Stomach smooth muscle (tissue), 2 donors: ENCODE data around the gene SLC12A6.

Source experiments
- H3K27ac ChIP-seq: one replicate; pipeline ENCODE4 v1.7.0; 2013; ENCODE audit warnings: mild to moderate bottlenecking, low read length, inconsistent platforms
- H3K27me3 ChIP-seq, 2 donors: one replicate each; pipeline ENCODE4 v1.7.0; 2013; ENCODE audit warnings: low read length in 2 of 2; ENCODE audit not compliant: insufficient read depth in 2 of 2, control insufficient read depth in 1 of 2
- H3K36me3 ChIP-seq, 2 donors: one replicate each; pipeline ENCODE4 v1.7.0; 2013; ENCODE audit warnings: low read length in 2 of 2; ENCODE audit not compliant: control insufficient read depth in 2 of 2, insufficient read depth in 2 of 2
- H3K4me1 ChIP-seq: one replicate; pipeline ENCODE4 v1.7.0; 2013; ENCODE audit warnings: low read length; ENCODE audit not compliant: control insufficient read depth, insufficient read depth
- H3K4me3 ChIP-seq, 2 donors: one replicate each; pipeline ENCODE4 v1.7.0; 2013; ENCODE audit warnings: low read length in 2 of 2
- H3K9ac ChIP-seq, 2 donors: one replicate each; pipeline ENCODE4 v1.7.0; 2013; ENCODE audit warnings: low read length in 2 of 2, mild to moderate bottlenecking in 1 of 2
- H3K9me3 ChIP-seq, 2 donors: one replicate each; pipeline ENCODE4 v1.7.0; 2013; ENCODE audit warnings: low read length in 2 of 2; ENCODE audit not compliant: control insufficient read depth in 2 of 2
- donor health status: healthy.
- donor health status: Pancreatic carcinoma.

SLC12A6 gene

GRCh38 chr15:34292621-34293020 lies 45.0 kb downstream of the SLC12A6 start:
- Histone ChIP-seq H3K4me1 (no peaks in the 10 kb centered on the region), H3K27ac (no peak overlapping the region), H3K9ac (no peak overlapping the region), H3K4me3 (no peak overlapping the region), H3K9me3 (no peaks in the 10 kb centered on the region), H3K27me3 (no peaks in the 10 kb centered on the region), H3K36me3 (no peaks in the 10 kb centered on the region)

- no peak overlapping the region for H3K9ac ChIP-seq
- no peaks in the 10 kb centered on the region for H3K27me3 ChIP-seq
- no peak overlapping the region for H3K27ac ChIP-seq
- no peaks in the 10 kb centered on the region for H3K4me1 ChIP-seq
- no peaks in the 10 kb centered on the region for H3K9me3 ChIP-seq
- H3K4me3 ChIP-seq = no peak overlapping the region
- H3K36me3 ChIP-seq = no peaks in the 10 kb centered on the region
These were observed 52.6 kb downstream of the SLC12A6 start for GRCh38 chr15:34284937-34285336.

DNA sequence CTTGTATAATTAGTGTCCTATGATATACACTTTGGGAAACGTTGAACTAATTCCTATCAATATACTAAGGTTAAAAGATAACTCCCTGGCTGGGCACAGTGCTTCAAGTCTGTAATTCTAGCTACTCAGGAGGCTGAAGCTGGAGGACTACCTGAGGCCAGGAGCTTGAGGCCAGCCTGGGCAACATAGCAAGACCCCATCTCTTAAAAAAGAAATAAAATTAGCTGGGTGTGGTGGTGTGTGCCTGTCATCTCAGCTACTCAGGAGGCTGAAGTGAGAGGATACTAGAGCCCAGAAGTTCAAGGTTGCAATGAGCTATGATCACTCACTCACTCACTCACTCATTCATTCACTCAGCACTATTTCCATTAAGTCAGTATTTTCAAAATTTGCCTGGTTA lies 55.2 kb downstream of the SLC12A6 start:
- Histone ChIP-seq H3K27me3 (no peaks in the 10 kb centered on the region), H3K9me3 (no peaks in the 10 kb centered on the region), H3K4me3 (no peak overlapping the region), H3K36me3 (no peaks in the 10 kb centered on the region), H3K27ac (no peak overlapping the region), H3K9ac (no peak overlapping the region), H3K4me1 (no peaks in the 10 kb centered on the region)

- Histone ChIP-seq H3K4me3 (no peak overlapping the region), H3K9me3 (no peaks in the 10 kb centered on the region), H3K4me1 (no peaks in the 10 kb centered on the region), H3K36me3 (no peaks in the 10 kb centered on the region), H3K27ac (no peak overlapping the region), H3K27me3 (no peaks in the 10 kb centered on the region), H3K9ac (no peak overlapping the region)
These were observed 57.4 kb downstream of the SLC12A6 start for GRCh38 chr15:34280193-34280592.

DNA sequence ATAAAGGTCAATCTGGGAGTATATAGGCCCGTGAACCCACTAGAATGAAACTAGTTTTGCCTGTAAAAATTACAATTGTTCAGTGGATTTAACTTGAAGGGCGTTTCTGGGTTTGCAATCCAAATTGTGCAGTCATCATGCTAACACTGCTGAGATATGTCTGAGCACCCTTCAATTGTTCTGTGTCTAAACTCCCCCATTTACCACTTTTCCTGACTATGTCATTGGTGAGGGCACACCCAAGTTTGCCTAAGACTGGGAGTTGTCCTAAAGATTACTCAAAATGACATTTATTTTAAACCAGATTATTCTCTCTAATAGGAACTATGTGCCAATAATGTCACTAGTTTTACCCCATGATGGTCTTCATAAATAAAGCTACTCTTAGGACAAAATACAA lies 58.2 kb downstream of the SLC12A6 start:
- H3K27ac ChIP-seq = no peak overlapping the region
- H3K4me3 ChIP-seq = no peak overlapping the region
- no peaks in the 10 kb centered on the region for H3K4me1 ChIP-seq
- H3K27me3 ChIP-seq = no peaks in the 10 kb centered on the region
- H3K9me3 ChIP-seq = no peaks in the 10 kb centered on the region
- H3K36me3 ChIP-seq = no peaks in the 10 kb centered on the region
- H3K9ac ChIP-seq = no peak overlapping the region

GRCh38 chr15:34275721-34276120 lies 61.9 kb downstream of the SLC12A6 start:
- H3K27me3 ChIP-seq = no peaks in the 10 kb centered on the region
- no peak overlapping the region for H3K9ac ChIP-seq
- no peak overlapping the region for H3K27ac ChIP-seq
- H3K4me1 ChIP-seq = no peaks in the 10 kb centered on the region
- no peaks in the 10 kb centered on the region for H3K9me3 ChIP-seq
- H3K4me3 ChIP-seq = no peak overlapping the region
- no peaks in the 10 kb centered on the region for H3K36me3 ChIP-seq

- Histone ChIP-seq H3K27ac (no peak overlapping the region), H3K9me3 (no peaks in the 10 kb centered on the region), H3K4me3 (no peak overlapping the region), H3K27me3 (no peaks in the 10 kb centered on the region), H3K36me3 (no peaks in the 10 kb centered on the region), H3K9ac (no peak overlapping the region), H3K4me1 (no peaks in the 10 kb centered on the region)
These were observed 62.4 kb downstream of the SLC12A6 start for GRCh38 chr15:34275154-34275553.

DNA sequence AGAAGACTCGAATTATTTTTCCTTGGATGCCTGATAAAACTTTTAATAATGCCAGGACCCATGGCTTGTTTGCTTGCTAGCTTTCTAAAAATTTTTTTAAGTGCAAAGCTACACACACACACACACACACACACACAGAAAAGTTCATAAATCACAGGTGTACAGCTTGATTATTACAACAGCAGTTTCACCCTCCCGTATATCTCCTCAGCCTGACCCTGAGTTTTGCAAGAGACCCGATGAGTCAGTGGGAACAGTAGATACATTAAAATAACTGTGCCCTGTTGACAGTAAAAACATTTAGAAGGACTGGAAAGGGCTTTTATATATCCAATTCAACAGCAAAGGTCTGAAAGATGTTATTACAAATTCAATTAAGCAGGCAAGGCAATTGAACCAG lies 66.1 kb downstream of the SLC12A6 start:
- H3K4me1 ChIP-seq = no peaks in the 10 kb centered on the region
- no peak overlapping the region for H3K27ac ChIP-seq
- H3K9ac ChIP-seq = no peak overlapping the region
- no peaks in the 10 kb centered on the region for H3K9me3 ChIP-seq
- no peaks in the 10 kb centered on the region for H3K27me3 ChIP-seq
- no peaks in the 10 kb centered on the region for H3K36me3 ChIP-seq
- no peak overlapping the region for H3K4me3 ChIP-seq

DNA sequence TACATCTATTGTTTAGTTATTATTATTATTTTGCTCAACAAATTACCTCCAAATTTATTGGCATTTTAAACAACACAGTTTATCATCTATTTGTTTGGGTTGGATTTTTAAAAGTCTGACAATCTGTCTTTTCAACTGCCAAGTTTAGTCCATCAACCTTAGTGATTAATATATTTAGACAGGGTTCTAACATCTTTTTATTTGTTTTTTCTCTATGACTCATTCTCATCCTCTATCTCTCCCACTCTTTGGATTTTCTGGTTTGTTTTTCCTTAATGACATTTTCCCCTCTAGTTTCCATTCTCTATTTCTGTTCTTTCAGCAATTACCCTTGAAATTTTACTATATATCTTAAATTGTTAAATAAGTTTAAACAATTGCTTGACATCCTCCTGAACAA lies 70.8 kb downstream of the SLC12A6 start:
- Histone ChIP-seq H3K4me1 (no peaks in the 10 kb centered on the region), H3K9ac (no peak overlapping the region), H3K9me3 (no peaks in the 10 kb centered on the region), H3K4me3 (no peak overlapping the region), H3K36me3 (no peaks in the 10 kb centered on the region), H3K27me3 (no peaks in the 10 kb centered on the region), H3K27ac (no peak overlapping the region)

DNA sequence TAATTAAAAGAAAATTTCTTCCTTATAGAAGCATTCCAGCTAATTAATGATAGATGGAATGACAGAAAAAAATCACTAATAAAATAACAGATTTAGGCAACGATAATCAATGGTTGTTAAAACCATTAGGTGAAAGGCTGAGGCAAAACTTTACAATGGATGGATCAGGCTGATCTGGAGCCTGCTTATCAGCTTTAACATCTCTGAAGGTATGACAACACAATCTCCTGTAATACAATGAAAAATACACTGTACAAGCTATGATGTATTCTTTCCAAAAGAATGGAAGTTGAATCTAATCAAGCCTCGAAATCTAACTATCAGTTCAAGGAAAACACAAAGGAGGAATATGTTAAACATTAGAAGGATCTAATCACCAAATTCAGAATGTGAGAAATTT lies 73.5 kb downstream of the SLC12A6 start:
- Histone ChIP-seq H3K27ac (no peak overlapping the region), H3K27me3 (no peaks in the 10 kb centered on the region), H3K4me1 (no peaks in the 10 kb centered on the region), H3K36me3 (peaks cover 0 to 2% of the 10 kb centered on the region in 2 donors), H3K9ac (no peak overlapping the region), H3K4me3 (no peak overlapping the region), H3K9me3 (no peaks in the 10 kb centered on the region)

GRCh38 chr15:34262362-34262761 lies 75.2 kb downstream of the SLC12A6 start:
- Histone ChIP-seq H3K9me3 (no peaks in the 10 kb centered on the region), H3K9ac (no peak overlapping the region), H3K4me3 (no peak overlapping the region), H3K4me1 (no peaks in the 10 kb centered on the region), H3K27ac (no peak overlapping the region), H3K27me3 (no peaks in the 10 kb centered on the region), H3K36me3 (peaks cover 3 to 6% of the 10 kb centered on the region in 2 donors)

DNA sequence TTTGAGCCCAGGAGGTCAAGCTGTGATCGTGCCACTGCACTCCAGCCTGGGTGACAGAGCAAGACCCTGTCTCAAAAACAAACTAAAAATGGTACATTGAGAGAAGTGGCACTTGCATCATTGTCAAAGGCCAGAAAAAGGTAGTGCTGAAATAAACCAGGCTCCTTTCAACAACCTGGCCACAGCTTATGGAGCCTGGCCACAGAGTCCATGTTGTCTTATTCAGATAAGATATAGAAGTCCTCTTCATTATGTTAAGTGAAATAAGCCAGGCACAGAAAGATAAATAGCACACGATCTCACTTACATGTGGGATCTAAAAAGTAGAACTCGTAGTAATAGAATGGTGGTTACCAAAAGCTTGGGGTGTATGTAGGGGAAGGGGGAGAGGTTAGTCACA lies 78.0 kb downstream of the SLC12A6 start:
- Histone ChIP-seq H3K4me3 (no peak overlapping the region), H3K9ac (no peak overlapping the region), H3K27me3 (no peaks in the 10 kb centered on the region), H3K9me3 (no peaks in the 10 kb centered on the region), H3K4me1 (no peaks in the 10 kb centered on the region), H3K27ac (no peak overlapping the region), H3K36me3 (peaks cover 7 to 12% of the 10 kb centered on the region in 2 donors)
